MM.1S (cell line): ENCODE data around the gene RTN4.

Experiments
- DNase-seq: peaks from one replicate; pipeline ENCODE4 v3.0.0-alpha.2; 2015
- H2AFZ ChIP-seq: fragments of 300-600 bp; sonication (generic); 2 replicates; pipeline ENCODE4 v1.6.0; 2016; ENCODE audit warnings: antibody characterized with exemption, low read length
- H3F3A ChIP-seq: fragments of 300-600 bp; sonication (generic); 2 replicates; pipeline ENCODE4 v1.6.1; 2016; ENCODE audit warnings: mild to moderate bottlenecking, antibody characterized with exemption, low read length, moderate library complexity, mixed read lengths; ENCODE audit not compliant: insufficient read depth
- H3K27ac ChIP-seq: fragments of 300-600 bp; sonication (generic); 2 replicates; pipeline ENCODE4 v1.5.1; 2016; ENCODE audit warnings: mild to moderate bottlenecking, low read length
- H3K27me3 ChIP-seq: fragments of 300-600 bp; sonication (generic); replicated peaks from 2 replicates; pipeline ENCODE4 v1.6.0; 2016; ENCODE audit warnings: low read length; ENCODE audit not compliant: insufficient read depth
- H3K36me3 ChIP-seq: fragments of 300-600 bp; sonication (generic); replicated peaks from 2 replicates; pipeline ENCODE4 v1.6.1; 2016; ENCODE audit warnings: mild to moderate bottlenecking, low read length, mixed read lengths; ENCODE audit not compliant: insufficient read depth
- H3K4me1 ChIP-seq: fragments of 300-600 bp; sonication (generic); 2 replicates; pipeline ENCODE4 v1.6.1; 2016; ENCODE audit warnings: low read length, mixed read lengths
- H3K4me2 ChIP-seq: fragments of 300-600 bp; sonication (generic); 2 replicates; pipeline ENCODE4 v1.6.0; 2016; ENCODE audit warnings: low read depth, low read length
- H3K4me3 ChIP-seq: fragments of 300-600 bp; sonication (generic); 2 replicates; pipeline ENCODE4 v1.5.1; 2016; ENCODE audit warnings: low read length, mixed read lengths
- H3K79me2 ChIP-seq: fragments of 300-600 bp; sonication (generic); 2 replicates; pipeline ENCODE4 v1.6.1; 2016; ENCODE audit warnings: mixed run types, low read length, mixed read lengths
- H3K9ac ChIP-seq: fragments of 300-600 bp; sonication (generic); 2 replicates; pipeline ENCODE4 v1.6.1; 2016; ENCODE audit warnings: low read length, mixed read lengths
- H3K9me2 ChIP-seq: fragments of 300-600 bp; sonication (generic); replicated peaks from 2 replicates; pipeline ENCODE4 v1.6.1; 2016; ENCODE audit warnings: mild to moderate bottlenecking, low read length, mixed read lengths; ENCODE audit not compliant: insufficient read depth
- H3K9me3 ChIP-seq: fragments of 300-600 bp; sonication (generic); replicated peaks from 2 replicates; pipeline ENCODE4 v1.6.1; 2016; ENCODE audit warnings: mild to moderate bottlenecking, low read length, mixed read lengths; ENCODE audit not compliant: insufficient read depth
- H4K20me1 ChIP-seq: fragments of 300-600 bp; sonication (generic); 2 replicates; pipeline ENCODE4 v1.6.1; 2016; ENCODE audit warnings: mild to moderate bottlenecking, low read length, moderate library complexity, mixed read lengths; ENCODE audit not compliant: insufficient read depth
- EZH2 ChIP-seq: fragments of 300-600 bp; sonication (generic); optimal IDR thresholded peaks from 2 replicates; pipeline ENCODE3; 2017; ENCODE audit warnings: low read depth, mild to moderate bottlenecking, antibody characterized with exemption, low read length, mixed read lengths
- EZH2phosphoT487 ChIP-seq: fragments of 300-600 bp; sonication (generic); IDR thresholded peaks from 2 replicates; pipeline ENCODE4 v1.6.1; 2018; ENCODE audit warnings: antibody characterized with exemption, low read length
- TF ChIP-seq, protein P1 (sequence below): fragments of 300-600 bp; sonication (generic); IDR thresholded peaks from 2 replicates; pipeline ENCODE4 v1.5.1; 2016; ENCODE audit warnings: antibody characterized with exemption, low read length, mixed read lengths

The RTN4 gene

DNA sequence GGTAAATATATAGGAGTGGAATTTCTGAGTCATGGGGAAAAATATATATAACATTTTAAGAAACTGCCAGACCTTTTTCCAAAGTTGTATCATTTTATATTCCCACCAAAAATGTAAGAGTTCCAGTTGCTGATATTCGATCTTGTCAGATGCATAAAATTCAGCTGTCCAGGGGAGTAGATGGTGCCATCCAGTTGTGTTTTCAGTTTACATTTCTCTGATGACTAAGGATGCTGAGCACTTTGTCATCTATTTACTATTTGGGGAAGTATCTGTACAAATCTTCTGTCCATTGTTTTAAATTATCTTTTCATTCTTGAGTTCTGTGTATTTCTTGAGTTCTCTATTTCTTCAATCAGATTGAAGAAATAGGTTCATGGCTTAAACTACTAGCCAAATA is 126.1 kb downstream of the RTN4 start:
- H3K27ac ChIP-seq, result no peak overlapping the region
- no peaks in the 10 kb centered on the region for H3K79me2 ChIP-seq
- TF ChIP-seq EZH2 (no peak), EZH2phosphoT487 (no peak)
- TF ChIP-seq, protein P1, sequence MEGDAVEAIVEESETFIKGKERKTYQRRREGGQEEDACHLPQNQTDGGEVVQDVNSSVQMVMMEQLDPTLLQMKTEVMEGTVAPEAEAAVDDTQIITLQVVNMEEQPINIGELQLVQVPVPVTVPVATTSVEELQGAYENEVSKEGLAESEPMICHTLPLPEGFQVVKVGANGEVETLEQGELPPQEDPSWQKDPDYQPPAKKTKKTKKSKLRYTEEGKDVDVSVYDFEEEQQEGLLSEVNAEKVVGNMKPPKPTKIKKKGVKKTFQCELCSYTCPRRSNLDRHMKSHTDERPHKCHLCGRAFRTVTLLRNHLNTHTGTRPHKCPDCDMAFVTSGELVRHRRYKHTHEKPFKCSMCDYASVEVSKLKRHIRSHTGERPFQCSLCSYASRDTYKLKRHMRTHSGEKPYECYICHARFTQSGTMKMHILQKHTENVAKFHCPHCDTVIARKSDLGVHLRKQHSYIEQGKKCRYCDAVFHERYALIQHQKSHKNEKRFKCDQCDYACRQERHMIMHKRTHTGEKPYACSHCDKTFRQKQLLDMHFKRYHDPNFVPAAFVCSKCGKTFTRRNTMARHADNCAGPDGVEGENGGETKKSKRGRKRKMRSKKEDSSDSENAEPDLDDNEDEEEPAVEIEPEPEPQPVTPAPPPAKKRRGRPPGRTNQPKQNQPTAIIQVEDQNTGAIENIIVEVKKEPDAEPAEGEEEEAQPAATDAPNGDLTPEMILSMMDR, result no peak
- H3K36me3 ChIP-seq, result no peaks in the 10 kb centered on the region
- no peaks in the 10 kb centered on the region for H3K27me3 ChIP-seq
- no peak overlapping the region for H2AFZ ChIP-seq
- H3K9me2 ChIP-seq, result no peaks in the 10 kb centered on the region
- no peak overlapping the region for H3K9ac ChIP-seq
- no peak overlapping the region for H3K4me3 ChIP-seq
- no peak for DNase-seq
- H4K20me1 ChIP-seq, result no peaks in the 10 kb centered on the region
- H3K4me1 ChIP-seq, result no peaks in the 10 kb centered on the region
- no peaks in the 10 kb centered on the region for H3F3A ChIP-seq
- H3K9me3 ChIP-seq, result no peaks in the 10 kb centered on the region
- H3K4me2 ChIP-seq, result no peak overlapping the region
